ENCODE results near the gene MEX3D.
"Not testable (repeated sequence)": the region's sequence is repeated elsewhere in the genome, so short reads cannot be mapped to it uniquely, and the experiment has no call there.

The MEX3D gene

GRCh38 chr19:1538978-1539377, 29.1 kb downstream of the MEX3D start:
- no peak for DNase-seq (ENCODE audit: low read depth in 1 of 2, low spot score in 1 of 2)
- H3K4me3 ChIP-seq (replicated peaks; ENCODE audit: insufficient read depth, low read length), result no peak overlapping the region
- H3K27ac ChIP-seq (replicated peaks), result no peak overlapping the region
- TF ChIP-seq SPI1 (IDR thresholded peaks at IDR 0.05; ENCODE audit: borderline replicate concordance, low read depth) (no peak), POLR2AphosphoS5 (IDR thresholded peaks at IDR 0.05; ENCODE audit: low read depth) (no peak), REST (IDR thresholded peaks at IDR 0.05; ENCODE audit: insufficient replicate concordance, low read depth) (no peak), CTCF (IDR thresholded peaks at IDR 0.05; ENCODE audit: insufficient read depth, low read length) (no peak), GABPA (IDR thresholded peaks at IDR 0.05; ENCODE audit: low read depth) (no peak)
- H3K27me3 ChIP-seq (ENCODE audit: insufficient read depth, poor library complexity, severe bottlenecking), result peaks cover 14% of the 10 kb centered on the region

- H3K4me3 ChIP-seq (replicated peaks; ENCODE audit: insufficient read depth, low read length); DNase-seq (ENCODE audit: low read depth in 1 of 2, low spot score in 1 of 2); H3K27ac ChIP-seq (replicated peaks): not testable (repeated sequence)
- peaks cover 10% of the 10 kb centered on the region for H3K27me3 ChIP-seq (ENCODE audit: insufficient read depth, poor library complexity, severe bottlenecking)
These were observed 32.4 kb downstream of the MEX3D start for GRCh38 chr19:1535699-1536098.

- Histone ChIP-seq H3K27me3 (ENCODE audit: insufficient read depth, poor library complexity, severe bottlenecking) (peaks cover 3% of the 10 kb centered on the region), H3K4me3 (replicated peaks; ENCODE audit: insufficient read depth, low read length) (no peak overlapping the region), H3K27ac (replicated peaks) (no peak overlapping the region)
- no peak for DNase-seq (ENCODE audit: low read depth in 1 of 2, low spot score in 1 of 2)
- TF ChIP-seq SPI1 (IDR thresholded peaks at IDR 0.05; ENCODE audit: borderline replicate concordance, low read depth), result no peak
- no peak for TF ChIP-seq CTCF (IDR thresholded peaks at IDR 0.05; ENCODE audit: insufficient read depth, low read length)
- TF ChIP-seq REST (IDR thresholded peaks at IDR 0.05; ENCODE audit: insufficient replicate concordance, low read depth), result no peak
- TF ChIP-seq GABPA (IDR thresholded peaks at IDR 0.05; ENCODE audit: low read depth), result no peak
- TF ChIP-seq POLR2AphosphoS5 (IDR thresholded peaks at IDR 0.05; ENCODE audit: low read depth), result no peak
These were observed 33.2 kb downstream of the MEX3D start for GRCh38 chr19:1534972-1535371.

- TF ChIP-seq POLR2AphosphoS5 (IDR thresholded peaks at IDR 0.05; ENCODE audit: low read depth) (no peak), CTCF (IDR thresholded peaks at IDR 0.05; ENCODE audit: insufficient read depth, low read length) (no peak), GABPA (IDR thresholded peaks at IDR 0.05; ENCODE audit: low read depth) (no peak)
- Histone ChIP-seq H3K27ac (replicated peaks) (no peak overlapping the region), H3K4me3 (replicated peaks; ENCODE audit: insufficient read depth, low read length) (no peak overlapping the region), H3K27me3 (ENCODE audit: insufficient read depth, poor library complexity, severe bottlenecking) (no peaks in the 10 kb centered on the region)
- no peak for DNase-seq (ENCODE audit: low read depth in 1 of 2, low spot score in 1 of 2)
These were observed 34.5 kb downstream of the MEX3D start for GRCh38 chr19:1533510-1534150.
